Neural progenitor cell (in vitro differentiated cells): Measurements from ENCODE around the gene MBL2. TPM values are rescaled to one million over a fixed set of nuclear protein-coding genes. Genes with fewer than 3 reads are reported as not detected.

Experiments
- DNase-seq: peaks from one replicate; pipeline ENCODE4 v3.0.0-alpha.2; 2016; ENCODE audit warnings: low spot score
- H2AFZ ChIP-seq: fragments of 200-600 bp; sonication (generic); replicated peaks from 2 replicates; pipeline ENCODE4 v1.6.1; 2016; ENCODE audit warnings: antibody characterized with exemption
- H3F3A ChIP-seq: fragments of 200-600 bp; sonication (generic); 2 replicates; pipeline ENCODE4 v1.6.1; 2016; ENCODE audit warnings: antibody characterized with exemption, low read depth
- H3K27ac ChIP-seq: fragments of 200-600 bp; sonication (generic); 2 replicates; pipeline ENCODE4 v1.5.1; 2016; ENCODE audit warnings: mild to moderate bottlenecking
- H3K27me3 ChIP-seq: fragments of 200-600 bp; sonication (generic); 2 replicates; pipeline ENCODE4 v1.6.1; 2016; ENCODE audit warnings: mild to moderate bottlenecking, moderate library complexity
- H3K36me3 ChIP-seq: fragments of 200-600 bp; sonication (generic); 2 replicates; pipeline ENCODE4 v1.5.1; 2016
- H3K4me1 ChIP-seq: fragments of 200-600 bp; sonication (generic); 2 replicates; pipeline ENCODE4 v1.6.1; 2016; ENCODE audit warnings: mixed run types
- H3K4me2 ChIP-seq: fragments of 200-600 bp; sonication (generic); 2 replicates; pipeline ENCODE4 v1.6.1; 2016
- H3K4me3 ChIP-seq: fragments of 200-600 bp; sonication (generic); 2 replicates; pipeline ENCODE4 v1.5.1; 2016
- H3K79me2 ChIP-seq: fragments of 200-600 bp; sonication (generic); 2 replicates; pipeline ENCODE4 v1.6.1; 2016; ENCODE audit warnings: low read depth
- H3K9ac ChIP-seq: fragments of 200-600 bp; sonication (generic); 2 replicates; pipeline ENCODE4 v1.6.1; 2016
- H3K9me3 ChIP-seq: fragments of 200-600 bp; sonication (generic); 2 replicates; pipeline ENCODE4 v1.5.1; 2016; ENCODE audit warnings: low read depth
- H4K20me1 ChIP-seq: fragments of 200-600 bp; sonication (generic); 2 replicates; pipeline ENCODE4 v1.6.1; 2016; ENCODE audit warnings: low read depth
- H3K27ac Mint-ChIP-seq: 3 replicates; pipeline ENCODE4 v1.8.0; 2021; ENCODE audit warnings: mixed read lengths
- H3K27me3 Mint-ChIP-seq: 2 replicates; pipeline ENCODE4 v1.8.0; 2022; ENCODE audit warnings: low read depth, mild to moderate bottlenecking, inconsistent platforms, moderate library complexity, mixed read lengths; ENCODE audit not compliant: insufficient read depth
- H3K36me3 Mint-ChIP-seq: 3 replicates; pipeline ENCODE4 v1.8.0; 2021; ENCODE audit warnings: mixed read lengths
- H3K4me1 Mint-ChIP-seq: 3 replicates; pipeline ENCODE4 v1.8.0; 2021; ENCODE audit warnings: mixed read lengths
- H3K4me3 Mint-ChIP-seq: 3 replicates; pipeline ENCODE4 v1.8.0; 2021; ENCODE audit warnings: mild to moderate bottlenecking, moderate library complexity, mixed read lengths
- H3K9me3 Mint-ChIP-seq: 3 replicates; pipeline ENCODE4 v1.8.0; 2020; ENCODE audit warnings: mixed read lengths
- CTCF ChIP-seq: fragments of 200-600 bp; sonication (generic); IDR thresholded peaks from 2 replicates; pipeline ENCODE4 v1.5.1; 2017; ENCODE audit warnings: antibody characterized with exemption, mild to moderate bottlenecking
- EZH2 ChIP-seq: fragments of 200-600 bp; sonication (generic); IDR thresholded peaks from 2 replicates; pipeline ENCODE4 v1.6.1; 2017; ENCODE audit warnings: antibody characterized with exemption, mild to moderate bottlenecking, moderate library complexity
- EZH2phosphoT487 ChIP-seq: fragments of 200-600 bp; sonication (generic); IDR thresholded peaks from 2 replicates; pipeline ENCODE4 v1.6.1; 2017; ENCODE audit warnings: antibody characterized with exemption
- total RNA-seq: library from RNA; depleted of rRNA; stranded (reverse); fragments of >200 nt; gene quantifications from 2 replicates; pipeline ENCODE4 v1.2.3, GENCODE V29; 2015; ENCODE audit warnings: low replicate concordance

MBL2 gene
- total RNA-seq, 1 donor from 2014 or later = not detected

DNA sequence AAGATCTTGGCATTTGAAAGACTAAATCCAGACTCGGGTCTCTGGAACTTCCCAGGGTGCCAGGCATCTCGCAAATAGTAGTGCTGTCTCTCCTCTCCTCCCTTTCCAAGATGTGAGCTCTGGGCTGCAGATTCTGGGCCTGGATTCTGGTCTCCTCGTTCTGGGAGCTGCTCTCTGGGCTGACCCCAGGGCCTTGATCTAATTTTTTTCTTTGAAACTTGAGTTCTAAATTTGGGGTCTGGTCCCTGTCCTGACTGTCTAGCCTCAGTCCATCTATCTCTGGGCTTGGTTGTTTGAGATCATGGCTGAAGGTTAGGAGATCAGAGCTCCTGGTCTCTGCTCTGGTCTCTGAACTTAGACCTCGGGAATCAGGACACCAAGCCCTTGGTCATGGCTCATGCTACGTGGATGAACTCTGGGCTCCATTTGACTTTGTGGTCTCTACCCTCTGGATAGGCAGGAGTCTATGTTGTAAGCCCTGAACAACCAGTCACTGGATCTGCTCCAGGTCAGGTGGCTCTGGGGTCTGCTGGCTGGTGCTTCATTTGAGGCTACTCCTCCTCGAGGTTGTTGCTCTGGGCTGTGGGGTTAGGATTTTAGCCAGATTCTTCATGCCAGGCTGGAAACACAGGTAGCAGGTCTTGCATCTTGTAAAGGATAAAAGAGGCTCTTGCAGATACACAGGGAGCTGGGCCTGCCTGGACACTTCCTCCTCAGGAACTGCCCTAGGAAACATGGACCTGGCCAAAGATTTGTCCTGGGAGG lies 8.0 kb upstream of the MBL2 start:
- no peak overlapping the region for H3K27ac ChIP-seq

DNA sequence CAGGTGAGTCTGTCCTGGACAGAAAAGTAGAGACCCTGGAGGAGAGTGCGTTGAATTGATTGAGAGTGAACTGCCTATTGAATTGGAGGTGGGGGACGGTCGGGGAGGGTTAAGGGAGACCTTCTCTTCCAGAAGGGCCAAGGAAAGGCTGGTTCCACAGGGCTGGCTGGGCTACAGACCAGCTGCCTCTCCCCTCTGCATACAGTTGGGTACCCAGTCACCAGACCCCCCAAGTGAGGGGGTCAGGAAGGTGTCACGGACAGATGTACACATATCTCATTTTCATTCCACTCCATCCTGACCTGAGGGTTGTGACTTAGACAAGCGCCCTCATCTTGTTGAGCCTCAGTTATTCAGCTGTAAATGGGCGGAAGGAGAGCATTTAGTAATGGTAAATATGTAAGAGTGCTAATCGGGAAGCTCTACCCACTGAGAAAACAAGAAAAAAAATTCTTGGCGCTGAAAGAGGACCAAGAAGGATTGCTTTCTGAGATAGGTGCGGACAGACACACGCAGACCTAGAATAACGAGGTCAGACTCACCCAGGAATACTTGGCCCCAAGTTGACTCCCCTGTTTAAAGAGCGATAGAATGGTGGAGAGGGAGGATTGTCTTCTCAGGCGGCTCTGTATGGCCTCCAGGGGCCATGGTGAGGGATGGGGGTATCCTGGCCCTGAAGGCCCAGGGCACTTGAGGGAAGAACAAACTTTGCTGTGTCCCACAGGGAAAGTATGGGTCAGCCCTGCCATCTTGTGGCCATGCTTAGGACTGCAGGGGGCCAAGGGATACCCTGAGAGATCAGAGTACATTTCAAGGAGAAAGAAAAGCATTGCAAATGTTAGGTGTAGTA lies 7.2 kb upstream of the MBL2 start:
- H3K27ac Mint-ChIP-seq = no peak overlapping the region
- Histone ChIP-seq H4K20me1 (no peaks in the 10 kb centered on the region), H3K9ac (no peak overlapping the region), H3F3A (no peaks in the 10 kb centered on the region), H3K4me3 (no peak overlapping the region), H3K36me3 (no peaks in the 10 kb centered on the region), H3K79me2 (no peaks in the 10 kb centered on the region), H3K27ac (no peak overlapping the region), H3K4me1 (no peaks in the 10 kb centered on the region), H2AFZ (no peak overlapping the region), H3K9me3 (no peaks in the 10 kb centered on the region), H3K27me3 (no peaks in the 10 kb centered on the region), H3K4me2 (no peak overlapping the region)
- no peaks in the 10 kb centered on the region for H3K9me3 Mint-ChIP-seq
- peaks cover 5% of the 10 kb centered on the region for H3K4me1 Mint-ChIP-seq
- H3K4me3 Mint-ChIP-seq = no peak overlapping the region
- DNase-seq = peak; percentile 81
- no peaks in the 10 kb centered on the region for H3K36me3 Mint-ChIP-seq
- TF ChIP-seq CTCF (peak; percentile 95), EZH2phosphoT487 (no peak)
- H3K27me3 Mint-ChIP-seq = peaks cover 6% of the 10 kb centered on the region

More for the DNA sequence above, 8.0 kb upstream of the MBL2 start:
- Histone ChIP-seq H2AFZ (no peak overlapping the region), H3K79me2 (no peaks in the 10 kb centered on the region), H3K27me3 (no peaks in the 10 kb centered on the region), H3F3A (no peaks in the 10 kb centered on the region), H4K20me1 (no peaks in the 10 kb centered on the region), H3K36me3 (no peaks in the 10 kb centered on the region), H3K9ac (no peak overlapping the region), H3K4me3 (no peak overlapping the region), H3K4me1 (no peaks in the 10 kb centered on the region), H3K4me2 (no peak overlapping the region), H3K9me3 (no peaks in the 10 kb centered on the region)
- Mint-ChIP-seq H3K9me3 (no peaks in the 10 kb centered on the region), H3K27me3 (peaks cover 9% of the 10 kb centered on the region), H3K4me3 (no peak overlapping the region), H3K27ac (no peak overlapping the region), H3K36me3 (no peaks in the 10 kb centered on the region), H3K4me1 (peaks cover 5% of the 10 kb centered on the region)
- DNase-seq = no peak
- no peak for TF ChIP-seq CTCF
- no peak for TF ChIP-seq EZH2
- no peak for TF ChIP-seq EZH2phosphoT487

GRCh38 chr10:52778511-52779392 lies 6.2 kb upstream of the MBL2 start:
- H3K27me3 Mint-ChIP-seq = peaks cover 9% of the 10 kb centered on the region

More at GRCh38 chr10:52778511-52779392, 6.2 kb upstream of the MBL2 start:
- no peaks in the 10 kb centered on the region for H3K36me3 ChIP-seq
- no peaks in the 10 kb centered on the region for H3K27me3 ChIP-seq
- DNase-seq = peak; percentile 49
- H4K20me1 ChIP-seq = no peaks in the 10 kb centered on the region
- no peak overlapping the region for H3K27ac ChIP-seq
- H3K4me2 ChIP-seq = no peak overlapping the region
- Mint-ChIP-seq H3K9me3 (no peaks in the 10 kb centered on the region), H3K4me3 (no peak overlapping the region), H3K4me1 (peaks cover 5% of the 10 kb centered on the region), H3K27ac (no peak overlapping the region), H3K36me3 (no peaks in the 10 kb centered on the region)
- no peaks in the 10 kb centered on the region for H3K4me1 ChIP-seq
- H3K79me2 ChIP-seq = no peaks in the 10 kb centered on the region
- no peak overlapping the region for H3K4me3 ChIP-seq
- no peaks in the 10 kb centered on the region for H3F3A ChIP-seq
- H2AFZ ChIP-seq = no peak overlapping the region
- H3K9ac ChIP-seq = no peak overlapping the region
- H3K9me3 ChIP-seq = no peaks in the 10 kb centered on the region
- no peak for TF ChIP-seq EZH2phosphoT487
- peak; percentile 50 for TF ChIP-seq CTCF
